Sciatic nerve (tissue), 2 donors: Measurements from ENCODE around the gene LRRIQ1. TPM values are rescaled to one million over a fixed set of nuclear protein-coding genes. Genes with fewer than 3 reads are reported as not detected.
A peak's percentile ranks its signal among the peaks of the same experiment; 100 is the strongest.

Source experiments
- ATAC-seq: fragments of 200-7000 bp; cut with Tn5 transposase; one replicate; pipeline ENCODE4 v1.9.1; 2020; ENCODE audit warnings: mild to moderate bottlenecking, moderate library complexity
- DNase-seq: peaks from one replicate; pipeline ENCODE4 v3.0.0-alpha.2; 2020; ENCODE audit warnings: low spot score
- intact Hi-C: fragments of 100-400 bp; cut with DNase I; formaldehyde crosslinking; loops from one replicate; pipeline ENCODE4 v1.14.2; 2022
- total RNA-seq: library from RNA; stranded (reverse); fragmentation: NEBNext Ultra II Directional; extraction: Animal tissue kit (Norgen Biotek cat#: 25700); gene quantifications from one replicate; pipeline ENCODE4 v1.2.1, GENCODE V29; 2021
- donor health status: DM: no; HTN: no; CAD: no.
- donor health status: DM: no; HTN: no; CAD: no.

Gene LRRIQ1
- total RNA-seq, 1 donor from 2014 or later: 5.2 TPM

DNA sequence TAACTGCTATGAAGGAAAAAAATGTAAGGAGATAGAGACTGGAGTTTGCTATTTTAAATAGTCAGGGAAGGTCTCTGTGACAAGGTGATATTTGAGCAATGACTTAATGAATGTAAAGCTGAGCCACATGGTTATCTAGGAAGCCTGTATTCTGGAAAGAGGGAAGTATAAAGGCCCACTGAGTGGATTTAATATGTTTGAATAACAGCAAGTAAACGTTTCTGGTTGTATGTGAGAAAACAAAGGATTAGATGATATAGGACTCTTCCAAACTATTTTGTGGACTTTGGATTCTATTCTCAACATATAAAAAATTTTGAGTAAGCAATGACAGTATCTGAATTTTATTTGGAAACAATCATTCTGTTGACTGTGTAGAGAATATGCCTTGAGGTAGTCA, 5.2 kb downstream of the LRRIQ1 start:
- DNase-seq (no peak), ATAC-seq (no peak)
- intact Hi-C loops: no loop called here

DNA sequence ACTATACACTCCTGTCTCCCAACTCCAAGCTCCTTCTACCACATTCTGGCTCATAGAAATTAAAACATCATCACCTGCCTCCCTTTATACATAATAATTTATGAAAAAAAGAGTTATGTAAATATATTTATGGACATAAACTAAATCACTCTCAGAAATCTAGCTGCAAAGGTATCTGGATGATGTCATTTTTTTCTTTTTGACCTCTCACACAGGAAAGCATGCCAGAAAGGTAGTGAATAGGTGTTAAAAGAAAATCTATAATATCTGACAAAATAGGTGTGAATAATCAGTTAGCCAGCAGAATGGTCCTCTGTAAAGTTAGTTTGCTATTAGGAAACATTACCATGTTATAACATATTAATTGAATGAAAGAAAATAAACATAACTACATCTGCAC, 7.7 kb downstream of the LRRIQ1 start:
- intact Hi-C loops: no loop called here
- no peak for DNase-seq
- no peak for ATAC-seq

DNA sequence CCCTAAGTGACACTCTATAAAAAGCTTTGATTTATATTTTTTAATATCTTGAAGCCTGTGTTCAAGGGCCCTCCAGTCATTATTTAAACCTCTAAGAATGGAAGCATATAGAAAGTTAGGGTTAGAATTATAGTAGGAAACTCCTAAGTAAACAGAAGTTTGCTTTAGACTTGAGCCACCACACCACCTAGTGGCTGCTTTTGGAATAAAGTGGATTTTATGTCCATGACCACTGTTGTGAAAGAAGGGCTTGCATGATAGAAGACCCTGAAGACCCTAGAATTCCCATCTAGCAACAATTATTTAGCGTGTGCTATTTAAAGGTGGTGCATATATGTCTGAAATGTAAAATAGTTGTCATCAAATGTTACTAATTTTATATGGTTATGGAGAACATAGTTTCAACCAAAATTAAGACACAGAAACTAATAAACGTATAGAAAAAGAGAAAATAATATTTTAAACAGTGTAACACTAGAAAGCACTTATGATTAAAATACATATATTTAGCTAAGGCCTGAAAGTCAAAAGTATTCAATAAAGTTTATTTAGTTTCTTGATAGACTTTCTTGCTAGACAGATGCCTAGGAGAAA, 21.3 kb downstream of the LRRIQ1 start:
- ATAC-seq (no peak), DNase-seq (no peak)
- intact Hi-C loops: no loop called here

DNA sequence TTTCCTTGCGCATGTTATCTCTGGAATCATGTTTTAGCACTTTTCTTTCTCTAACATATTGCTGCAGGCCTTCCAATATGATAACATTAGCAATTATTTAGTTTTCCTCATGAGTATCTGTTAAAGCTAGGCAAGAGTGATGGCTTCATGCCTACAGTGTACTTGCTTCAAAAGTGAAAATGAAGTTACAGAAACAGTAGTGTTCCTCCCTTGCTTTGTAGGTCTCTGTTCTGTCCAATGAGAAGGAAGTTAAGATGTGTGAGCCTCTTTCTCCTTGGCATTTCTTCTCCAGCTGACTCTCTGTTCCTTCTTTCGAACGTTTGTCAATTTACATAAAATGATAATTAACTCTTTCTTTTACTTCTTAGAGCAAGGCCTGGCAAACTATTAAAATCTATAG, 22.2 kb downstream of the LRRIQ1 start:
- ATAC-seq (no peak), DNase-seq (no peak)
- intact Hi-C loops: no loop called here

DNA sequence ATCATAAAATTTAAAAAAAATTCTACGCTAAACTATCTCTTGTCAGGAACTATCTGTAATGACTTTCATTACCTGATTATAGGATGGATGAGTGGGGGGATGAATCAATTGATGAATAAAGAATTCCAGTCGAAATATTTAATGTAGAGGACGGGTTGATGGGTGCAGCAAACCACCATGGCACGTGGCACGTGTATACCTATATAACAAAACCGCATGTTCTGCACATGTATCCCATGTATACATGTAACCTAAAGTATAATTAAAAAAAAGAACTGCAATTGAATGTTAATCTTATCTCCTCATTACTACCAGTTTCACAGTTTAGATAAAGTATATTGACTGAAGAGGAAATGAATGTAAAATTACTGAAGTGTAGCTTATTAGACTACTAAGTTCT, 23.4 kb downstream of the LRRIQ1 start:
- no peak for DNase-seq

DNA sequence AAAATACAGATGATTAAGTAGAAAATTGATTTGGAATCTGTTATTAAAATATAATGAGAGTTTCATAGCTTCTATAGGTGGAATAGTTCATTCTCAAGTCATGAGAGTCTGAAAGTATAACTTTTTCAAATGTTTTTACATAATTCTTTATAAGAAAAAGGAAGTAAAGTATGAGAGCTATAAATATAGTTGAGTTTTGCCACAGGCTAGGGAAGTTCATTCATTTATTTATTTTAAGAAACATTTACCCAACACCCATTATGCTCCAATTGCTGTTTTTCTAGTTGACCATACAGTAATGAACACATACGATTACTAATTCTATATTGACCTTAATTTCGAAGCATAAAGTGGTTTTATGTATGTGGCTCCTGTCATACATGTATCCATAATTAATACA, 24.8 kb downstream of the LRRIQ1 start:
- intact Hi-C loops: no loop called here
- no peak for DNase-seq
- ATAC-seq: no peak

More for the DNA sequence above, 23.4 kb downstream of the LRRIQ1 start:
- ATAC-seq: no peak
- intact Hi-C loops: no loop called here

DNA sequence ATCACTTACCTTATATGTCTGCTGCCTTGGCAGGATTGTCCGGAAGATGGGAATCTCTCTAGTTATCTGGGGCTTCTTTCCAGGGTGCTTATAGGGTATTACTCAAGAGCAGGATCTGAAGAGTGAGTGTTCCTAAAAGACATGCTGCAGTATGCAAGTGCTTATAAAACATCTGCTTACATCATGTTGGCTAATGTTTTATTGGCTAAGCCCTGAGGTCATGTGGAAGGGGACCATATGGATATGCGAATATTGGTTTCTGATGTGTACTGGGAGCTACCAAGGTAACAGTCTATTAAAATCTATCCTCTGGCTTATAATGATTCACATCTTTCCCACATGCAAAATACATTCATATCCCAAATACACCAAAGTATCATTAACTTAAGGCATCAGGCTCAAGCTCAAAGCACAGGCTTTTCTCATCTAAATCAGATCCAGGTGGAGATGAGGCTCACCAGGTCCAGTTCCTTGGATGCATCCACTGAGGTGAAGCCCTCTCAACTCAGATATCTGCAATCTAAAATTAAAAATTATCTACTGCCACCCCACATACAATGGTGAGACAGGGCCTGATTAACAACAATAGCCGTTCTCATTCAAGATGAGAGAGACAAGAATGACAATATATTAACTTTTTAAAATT, 29.8 kb downstream of the LRRIQ1 start:
- no peak for ATAC-seq
- intact Hi-C loops: no loop called here
- DNase-seq: no peak

DNA sequence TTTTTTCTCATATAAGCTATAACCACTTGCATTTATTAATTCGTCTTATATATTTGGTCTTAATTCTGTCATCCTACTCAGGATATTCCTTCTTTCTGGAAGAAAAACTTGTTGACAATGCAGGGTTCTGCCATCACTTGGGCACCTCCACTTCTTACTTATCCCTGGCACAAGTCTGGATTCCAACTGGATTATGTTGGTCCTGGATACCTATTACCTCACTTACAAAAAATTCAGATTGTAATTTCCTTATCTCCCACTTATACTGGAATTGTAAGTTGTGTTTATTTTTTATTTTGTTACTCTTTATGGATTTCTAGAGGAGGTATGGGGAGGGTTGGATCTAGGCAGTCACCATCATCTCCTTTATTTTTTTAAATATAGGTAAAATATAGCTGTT, 36.7 kb downstream of the LRRIQ1 start:
- no peak for ATAC-seq
- no peak for DNase-seq
- intact Hi-C loops: no loop called here

DNA sequence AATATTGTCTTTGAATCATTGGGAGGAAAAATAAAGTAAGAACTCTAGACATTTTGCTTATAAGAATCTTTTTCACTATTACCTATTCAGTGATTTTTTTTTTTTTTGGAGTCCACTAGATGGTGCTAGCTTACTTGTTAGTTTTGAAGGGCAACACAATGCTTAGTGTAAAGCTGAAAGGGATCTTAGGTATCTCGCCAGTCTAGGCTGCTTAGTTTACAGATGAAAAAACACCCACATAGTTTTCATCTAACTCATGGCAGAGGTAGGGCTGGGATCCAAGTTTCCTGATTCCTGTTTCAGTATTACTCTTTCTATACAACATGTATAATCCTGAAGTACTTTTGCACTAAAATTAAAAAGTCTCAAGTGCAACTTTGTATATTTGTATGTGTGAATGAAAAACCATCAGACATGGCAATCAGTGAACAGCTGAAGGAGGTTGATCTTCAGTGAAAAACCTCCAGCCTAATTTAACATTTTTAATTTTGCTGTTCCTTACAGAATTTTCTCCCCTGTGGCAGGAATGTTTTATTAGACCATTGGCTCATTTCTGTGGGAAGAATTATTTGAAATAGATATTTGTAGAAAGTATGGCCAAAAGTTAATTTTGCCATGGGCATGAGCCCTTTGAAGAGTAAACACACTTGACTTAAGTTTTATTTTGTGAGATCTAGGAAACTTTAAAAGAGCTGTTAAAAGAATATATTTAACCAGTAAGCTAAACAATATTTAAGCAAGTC, 40.7 kb downstream of the LRRIQ1 start:
- no peak for DNase-seq
- ATAC-seq: peak; percentile 67
- intact Hi-C loops: no loop called here

DNA sequence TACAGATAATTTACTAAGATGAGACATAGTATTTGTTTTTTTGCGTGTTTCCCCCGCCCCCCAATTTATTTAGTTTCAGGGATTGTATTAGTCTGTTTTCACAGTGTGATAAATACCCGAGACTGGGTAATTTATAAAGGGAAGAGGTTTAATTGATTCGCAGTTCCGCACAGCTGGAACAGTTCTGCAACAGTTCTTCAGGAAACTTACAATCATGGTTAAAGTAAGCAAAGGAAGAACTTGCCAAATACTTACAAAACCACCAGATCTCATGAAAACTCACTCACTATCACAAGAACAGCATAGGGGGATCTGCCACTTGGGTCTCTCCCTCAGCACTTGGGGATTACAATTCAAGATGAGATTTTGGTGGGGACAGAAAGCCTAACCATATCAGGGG, 48.9 kb downstream of the LRRIQ1 start:
- ATAC-seq: no peak
- no peak for DNase-seq
- intact Hi-C loops: no loop called here

DNA sequence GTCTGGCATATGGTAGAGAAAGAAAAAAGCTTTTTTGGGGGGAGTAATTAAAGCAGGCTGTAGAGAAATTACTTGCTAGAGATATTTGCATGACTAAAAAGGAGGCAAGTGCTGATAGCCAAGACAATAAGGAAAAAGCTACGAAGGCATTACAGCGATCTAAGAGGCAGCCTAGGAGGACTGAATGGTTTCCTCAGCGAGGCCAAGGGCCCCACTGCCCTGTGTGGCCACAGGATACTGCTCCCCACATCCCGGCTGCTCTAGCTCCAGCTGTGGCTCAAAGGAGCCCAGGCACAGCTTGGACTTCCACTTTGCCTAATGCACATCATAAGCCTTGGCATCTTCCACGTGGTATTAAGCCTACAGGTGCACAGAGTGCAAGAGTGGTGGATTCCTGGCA, 53.6 kb downstream of the LRRIQ1 start:
- ATAC-seq (no peak), DNase-seq (no peak)
- intact Hi-C loops: no loop called here

DNA sequence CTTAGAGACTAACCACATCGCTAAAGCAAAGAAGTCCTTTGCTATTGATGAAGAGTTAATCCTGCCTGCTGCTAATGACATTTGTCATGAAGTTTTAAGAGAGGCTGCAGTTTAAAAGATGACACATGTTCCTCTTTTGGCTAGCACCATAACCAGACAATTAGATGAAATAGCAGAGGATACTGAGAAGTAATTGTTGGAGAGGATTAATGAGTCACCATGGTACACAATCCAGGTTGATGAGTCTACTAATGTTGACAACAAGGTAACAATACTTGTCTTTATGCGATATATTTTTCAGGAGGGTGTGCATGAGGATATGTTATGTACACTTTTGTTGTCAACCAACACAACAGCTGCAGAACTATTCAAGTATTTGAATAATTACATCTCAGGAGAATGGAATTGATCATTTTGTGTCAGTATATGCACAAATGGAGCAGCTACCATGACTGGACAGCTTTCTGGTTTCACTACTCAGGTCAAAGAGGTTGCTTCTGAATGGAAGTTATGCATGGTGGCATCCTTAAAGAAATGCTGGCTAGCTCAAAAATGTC, 56.7 kb downstream of the LRRIQ1 start:
- intact Hi-C loops: no loop called here
- ATAC-seq (no peak), DNase-seq (no peak)

DNA sequence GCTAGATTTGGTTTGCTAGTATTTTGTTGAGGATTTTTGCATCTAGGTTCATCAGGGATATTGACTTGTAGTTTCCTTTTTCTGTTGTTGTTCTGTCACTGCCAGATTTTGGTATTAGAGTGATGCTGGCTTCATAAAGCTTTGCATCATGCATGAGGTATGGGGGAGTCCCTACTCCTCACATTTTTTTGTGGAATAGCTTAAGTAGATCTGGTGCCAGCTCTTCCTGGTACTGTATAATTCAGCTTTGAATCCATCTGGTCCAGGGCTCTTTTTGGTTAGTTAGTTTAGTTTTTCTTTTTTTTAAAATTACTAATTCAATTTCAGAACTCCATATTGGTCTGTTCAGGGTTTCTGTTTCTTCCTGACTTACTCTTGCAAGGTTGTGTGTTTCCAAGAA, 59.4 kb downstream of the LRRIQ1 start:
- DNase-seq (no peak), ATAC-seq (no peak)
- intact Hi-C loops: no loop called here

DNA sequence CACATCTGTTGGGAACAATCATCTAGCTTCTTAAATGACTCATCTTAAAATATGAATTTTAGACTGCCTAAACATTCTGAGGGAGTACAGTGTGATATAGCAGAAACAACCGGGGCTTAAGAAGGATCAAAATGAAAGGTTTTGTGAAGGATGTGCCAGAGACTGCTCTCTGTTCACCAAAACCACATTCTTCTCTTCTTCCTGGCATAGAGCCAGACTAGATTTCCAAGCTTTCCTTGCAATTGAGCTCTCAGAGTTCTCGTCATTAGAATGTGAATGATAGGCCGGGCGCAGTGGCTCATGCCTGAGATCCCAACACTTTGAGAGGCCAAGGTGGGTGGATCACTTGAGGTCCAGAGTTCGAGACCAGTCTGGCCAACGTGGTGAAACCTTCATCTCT, 94.5 kb downstream of the LRRIQ1 start:
- intact Hi-C loops: no loop called here
- DNase-seq: no peak
- ATAC-seq: no peak

DNA sequence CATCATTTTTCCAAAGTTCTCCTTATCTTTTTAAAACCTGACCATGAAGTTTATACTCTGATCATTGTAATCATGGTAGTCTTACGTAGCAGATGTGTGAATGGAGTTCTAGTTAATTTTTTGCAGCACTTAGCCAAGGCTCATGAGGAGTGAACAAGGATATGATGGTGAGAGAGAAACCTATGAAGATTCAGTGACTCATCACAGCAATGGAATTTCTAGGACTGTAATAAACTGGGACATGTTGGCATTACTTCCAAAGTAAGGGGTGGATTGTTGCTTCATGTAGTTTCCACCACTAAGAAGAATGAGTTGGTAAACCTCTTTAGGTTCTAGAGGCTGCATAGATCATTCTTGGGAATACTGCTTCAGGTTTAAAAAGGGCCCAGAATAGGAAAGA, 102.7 kb downstream of the LRRIQ1 start:
- ATAC-seq (no peak), DNase-seq (no peak)
- intact Hi-C loops: no loop called here

DNA sequence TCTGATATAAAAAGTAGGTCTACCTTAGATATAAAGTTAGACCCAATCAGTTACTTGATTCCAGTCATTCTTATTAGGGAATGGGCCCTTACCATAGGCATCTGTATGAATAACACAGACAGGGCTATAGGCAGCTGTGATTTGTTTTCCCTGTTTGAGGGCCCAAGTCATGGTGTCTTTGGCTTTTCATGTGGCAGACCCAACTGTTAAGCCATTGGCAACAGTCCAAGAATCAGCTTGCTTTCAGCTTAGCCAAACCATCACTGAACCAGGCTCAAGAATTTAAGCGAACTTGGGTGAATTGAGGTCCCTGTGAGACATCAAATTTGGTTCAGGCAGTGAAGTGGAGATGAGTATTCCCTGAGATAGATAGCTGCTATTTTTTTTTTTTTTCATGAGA, 111.2 kb downstream of the LRRIQ1 start:
- ATAC-seq (no peak), DNase-seq (no peak)
- intact Hi-C loops: no loop called here

DNA sequence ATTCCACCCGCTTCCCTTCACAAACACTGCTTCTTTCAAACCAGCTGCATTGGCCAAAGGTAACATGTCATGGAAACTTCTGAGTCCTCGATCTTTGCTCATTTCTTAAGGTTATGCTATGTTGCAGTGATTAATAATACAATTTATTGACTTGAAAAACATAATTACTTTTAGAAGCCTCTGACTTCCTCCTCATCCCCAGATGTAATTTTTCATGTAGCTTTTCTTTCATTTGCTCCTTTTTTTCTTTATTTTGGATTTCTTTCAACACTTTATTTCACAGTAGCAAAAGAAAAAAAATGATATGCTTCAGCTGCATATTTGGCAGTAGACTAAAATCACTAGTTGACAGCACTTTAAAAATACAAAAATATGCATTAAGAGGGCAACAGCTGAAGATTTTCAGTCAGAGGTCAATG, 116.2 kb downstream of the LRRIQ1 start:
- no peak for DNase-seq
- intact Hi-C loops: no loop called here
- ATAC-seq: no peak

DNA sequence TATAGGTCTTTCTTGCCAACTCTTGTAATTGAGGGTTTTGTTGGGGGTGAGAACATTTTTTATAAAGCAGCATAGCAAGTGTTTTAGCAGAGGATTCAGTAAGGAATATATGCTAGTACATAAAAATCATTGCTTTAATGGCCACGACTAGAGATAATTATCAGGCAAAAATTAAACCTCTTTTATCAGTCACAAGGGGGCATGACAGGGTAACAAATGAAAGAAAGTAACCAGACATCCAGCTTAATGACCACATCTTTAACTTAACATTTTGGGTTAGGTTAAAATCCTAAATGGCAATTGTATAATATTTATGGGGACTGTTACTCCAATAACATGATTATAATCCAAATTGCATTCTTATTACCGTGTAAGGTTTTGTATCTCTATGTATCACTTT, 119.6 kb downstream of the LRRIQ1 start:
- DNase-seq: no peak
- no peak for ATAC-seq
- intact Hi-C loops: no loop called here

DNA sequence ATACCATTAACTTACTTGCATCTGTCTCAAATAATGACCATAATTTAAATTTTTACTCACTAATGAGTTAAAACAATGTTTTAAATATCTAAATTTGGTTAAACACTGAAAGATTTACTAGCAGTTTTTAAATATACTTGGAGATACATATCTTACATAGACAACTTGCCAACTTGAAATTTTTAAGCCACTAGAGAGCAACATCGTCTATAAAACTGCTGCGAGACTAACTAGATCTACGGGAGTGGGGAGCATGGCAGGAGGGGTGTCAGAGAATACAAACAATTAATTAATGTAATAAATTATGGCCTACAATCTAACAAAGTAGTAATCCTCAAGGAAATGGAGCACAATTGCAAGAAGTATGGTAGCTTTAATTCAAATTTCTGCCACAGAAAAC, 120.4 kb downstream of the LRRIQ1 start:
- DNase-seq: no peak
- intact Hi-C loops: no loop called here

DNA sequence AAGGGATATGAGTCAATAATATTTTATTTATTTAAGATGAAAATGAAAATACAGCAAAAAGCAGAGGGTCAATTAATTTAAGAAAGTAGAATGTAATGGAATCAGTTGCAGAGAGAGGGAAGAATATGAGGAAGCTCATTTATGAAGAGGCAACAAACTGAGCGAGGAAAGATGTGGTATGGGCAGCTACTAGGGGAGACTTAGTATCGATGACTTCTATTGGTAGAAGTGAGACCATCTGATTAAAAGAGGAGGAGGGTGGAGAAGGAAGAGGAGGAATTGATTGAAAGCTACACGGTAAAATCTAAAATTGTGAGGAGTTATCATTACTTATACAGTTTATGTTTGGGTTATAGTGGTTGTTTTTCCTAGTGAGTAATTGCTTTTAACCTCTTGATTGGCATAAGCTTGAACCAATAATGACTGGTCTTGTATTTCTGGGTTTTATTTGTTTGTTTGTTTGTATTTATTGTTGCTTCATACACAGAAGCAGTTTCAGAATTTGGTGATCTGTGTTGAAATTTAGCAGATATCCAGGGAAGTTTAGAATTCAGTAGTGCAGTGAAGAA, 121.0 kb downstream of the LRRIQ1 start:
- intact Hi-C loops: no loop called here
- DNase-seq (no peak), ATAC-seq (no peak)

More for the DNA sequence above, 120.4 kb downstream of the LRRIQ1 start:
- no peak for ATAC-seq
